H1 (cell line): ENCODE data around the gene TMEM39A. TPM values are rescaled to one million over a fixed set of nuclear protein-coding genes. Genes with fewer than 3 reads are reported as not detected.

Experiments
- CTCF ChIA-PET: fragments of 300-600 bp; sonication (Branson Sonifier 250); formaldehyde crosslinking; loops from one replicate; lab custom pipeline; 2021; ENCODE audit not compliant: partially characterized antibody; lab: Charles Lee
- POLR2A ChIA-PET: fragments of 300-600 bp; sonication (Branson Sonifier 250); formaldehyde crosslinking; loops from one replicate; lab custom pipeline; 2021; ENCODE audit warnings: inconsistent platforms; ENCODE audit not compliant: partially characterized antibody; lab: Charles Lee
- DNase-seq, 2 experiments: peaks; one replicate each; pipeline versions ENCODE4 v3.0.0 to v3.0.0-alpha.2; 2010 to 2022; ENCODE audit warnings: low spot score in 2 of 2, low read depth in 1 of 2, mixed read lengths in 1 of 2
- FAIRE-seq: peaks from 2 replicates; lab custom pipeline; 2011; peaks lifted over from hg19 to GRCh38; lab: Jason Lieb, UNC
- H2AFZ ChIP-seq: 2 replicates; pipeline ENCODE4 v1.8.1; 2012; ENCODE audit warnings: low read length, inconsistent platforms
- H2AK5ac ChIP-seq: 2 replicates; pipeline ENCODE4 v1.6.1; 2013; ENCODE audit warnings: low read depth, low read length
- H2BK120ac ChIP-seq: replicated peaks from 2 replicates; pipeline ENCODE3; 2013; ENCODE audit warnings: low read depth, low read length, inconsistent platforms
- H2BK12ac ChIP-seq: 2 replicates; pipeline ENCODE4 v1.6.1; 2013; ENCODE audit warnings: low read depth, low read length
- H2BK15ac ChIP-seq: 2 replicates; pipeline ENCODE4 v1.6.1; 2013; ENCODE audit warnings: low read length
- H2BK20ac ChIP-seq: 2 replicates; pipeline ENCODE4 v1.6.1; 2013; ENCODE audit warnings: low read length
- H2BK5ac ChIP-seq: 2 replicates; pipeline ENCODE4 v1.6.1; 2013; ENCODE audit warnings: low read depth, low read length
- H3K14ac ChIP-seq: 2 replicates; pipeline ENCODE4 v1.6.1; 2013; ENCODE audit warnings: inconsistent platforms; ENCODE audit not compliant: insufficient read length
- H3K18ac ChIP-seq: 2 replicates; pipeline ENCODE4 v1.6.1; 2013; ENCODE audit warnings: low read length; ENCODE audit errors: extremely low read depth
- H3K23ac ChIP-seq: 2 replicates; pipeline ENCODE4 v1.6.1; 2013; ENCODE audit warnings: inconsistent platforms; ENCODE audit not compliant: insufficient read length
- H3K23me2 ChIP-seq: 2 replicates; pipeline ENCODE4 v1.6.1; 2013; ENCODE audit warnings: low read depth, low read length
- H3K27ac ChIP-seq: 2 replicates; pipeline ENCODE4 v1.6.1; 2011; ENCODE audit warnings: low read depth, low read length, inconsistent platforms
- H3K27me3 ChIP-seq, 4 experiments: replicated peaks in 1 of 4; 1 replicate in 1 of 4; 2 replicates in 3 of 4; pipeline versions ENCODE4 v1.6.1 to v1.8.1; 2011 to 2013; ENCODE audit warnings: low read length in 3 of 4, mild to moderate bottlenecking in 3 of 4, inconsistent platforms in 2 of 4, mixed read lengths in 2 of 4, moderate library complexity in 1 of 4; ENCODE audit not compliant: control insufficient read depth in 3 of 4, insufficient read depth in 3 of 4; ENCODE audit errors: extremely low read depth in 1 of 4
- H3K36me3 ChIP-seq, 4 experiments: 2 replicates each; pipeline versions ENCODE4 v1.6.1 to v1.8.1; 2011 to 2013; ENCODE audit warnings: mild to moderate bottlenecking in 4 of 4, low read length in 3 of 4, moderate library complexity in 2 of 4, control low read depth in 1 of 4, inconsistent platforms in 1 of 4; ENCODE audit not compliant: insufficient read depth in 4 of 4, control insufficient read depth in 2 of 4
- H3K4ac ChIP-seq: replicated peaks from 2 replicates; pipeline ENCODE3; 2013; ENCODE audit warnings: low read length, low read depth, mixed read lengths, inconsistent platforms; ENCODE audit not compliant: insufficient read length
- H3K4me1 ChIP-seq, 4 experiments: replicated peaks in 1 of 4; 1 replicate in 1 of 4; 2 replicates in 3 of 4; pipeline versions ENCODE4 v1.6.1 to v1.8.1; 2011 to 2013; ENCODE audit warnings: low read length in 3 of 4, inconsistent platforms in 2 of 4, mixed read lengths in 1 of 4; ENCODE audit not compliant: insufficient read depth in 4 of 4, control insufficient read depth in 3 of 4
- H3K4me2 ChIP-seq, 2 experiments: 2 replicates each; pipeline versions ENCODE4 v1.6.1 to v1.8.1; 2011 to 2013; ENCODE audit warnings: low read depth in 2 of 2, low read length in 2 of 2, control low read depth in 1 of 2, inconsistent platforms in 1 of 2, mild to moderate bottlenecking in 1 of 2; ENCODE audit not compliant: insufficient read depth in 1 of 2
- H3K4me3 ChIP-seq, 4 experiments: fragments of 200-600, 300-600 bp in 1 of 4; sonication (generic), shearing (Covaris generic), sonication (Bioruptor Twin) in 1 of 4; 2 replicates each; pipeline versions ENCODE4 v1.5.1 to v1.8.1; 2011 to 2016; ENCODE audit warnings: low read length in 4 of 4, low read depth in 3 of 4, control low read depth in 2 of 4, inconsistent platforms in 2 of 4, mild to moderate bottlenecking in 2 of 4, mixed read lengths in 1 of 4, moderate library complexity in 1 of 4; ENCODE audit not compliant: insufficient read depth in 2 of 4; ENCODE audit errors: extremely low read depth in 1 of 4
- H3K56ac ChIP-seq: replicated peaks from 2 replicates; pipeline ENCODE3; 2013; ENCODE audit warnings: low read depth, mild to moderate bottlenecking, mixed read lengths, low read length, inconsistent platforms; ENCODE audit not compliant: insufficient read length
- H3K79me1 ChIP-seq: 2 replicates; pipeline ENCODE4 v1.6.1; 2013; ENCODE audit warnings: low read depth, low read length, control low read depth
- H3K79me2 ChIP-seq, 2 experiments: 2 replicates each; pipeline versions ENCODE4 v1.6.1 to v1.8.1; 2012 to 2013; ENCODE audit warnings: low read length in 2 of 2, mild to moderate bottlenecking in 2 of 2, inconsistent platforms in 1 of 2; ENCODE audit not compliant: insufficient read depth in 2 of 2, control insufficient read depth in 1 of 2
- H3K9ac ChIP-seq, 4 experiments: replicated peaks in 1 of 4; 1 replicate in 1 of 4; 2 replicates in 3 of 4; pipeline versions ENCODE4 v1.6.1 to v1.8.1; 2011 to 2013; ENCODE audit warnings: low read depth in 3 of 4, low read length in 3 of 4, control low read depth in 2 of 4, mild to moderate bottlenecking in 2 of 4, moderate library complexity in 2 of 4, inconsistent platforms in 1 of 4; ENCODE audit errors: extremely low read depth in 1 of 4
- H3K9me3 ChIP-seq, 2 experiments: 2 replicates each; pipeline versions ENCODE4 v1.6.1 to v1.8.1; 2012 to 2013; ENCODE audit warnings: mild to moderate bottlenecking in 2 of 2, moderate library complexity in 2 of 2, control low read depth in 1 of 2, inconsistent platforms in 1 of 2, low read depth in 1 of 2, low read length in 1 of 2, mixed read lengths in 1 of 2; ENCODE audit not compliant: insufficient read depth in 2 of 2
- H4K20me1 ChIP-seq, 2 experiments: replicated peaks in 1 of 2; 2 replicates each; pipeline versions ENCODE3 to v1.8.1; 2011 to 2013; ENCODE audit warnings: inconsistent platforms in 2 of 2, low read length in 2 of 2, mild to moderate bottlenecking in 1 of 2; ENCODE audit not compliant: insufficient read depth in 2 of 2, control insufficient read depth in 1 of 2
- H4K5ac ChIP-seq: 2 replicates; pipeline ENCODE4 v1.6.1; 2013; ENCODE audit warnings: low read length, low read depth, mixed read lengths, inconsistent platforms; ENCODE audit not compliant: insufficient read length
- H4K8ac ChIP-seq: 2 replicates; pipeline ENCODE4 v1.8.0; 2013; ENCODE audit warnings: mild to moderate bottlenecking, moderate library complexity, low read length, inconsistent platforms; ENCODE audit not compliant: insufficient read depth; ENCODE audit errors: extremely low read depth
- H4K91ac ChIP-seq: replicated peaks from 2 replicates; pipeline ENCODE3; 2013; ENCODE audit warnings: low read length, mixed read lengths, inconsistent platforms; ENCODE audit not compliant: insufficient read length
- ASH2L ChIP-seq: fragments of 200-600, 300-600 bp; sonication (generic); IDR thresholded peaks from one replicate; pipeline ENCODE4 v1.7.1; 2017; ENCODE audit warnings: low read length
- EZH2 ChIP-seq: fragments of 200-600 bp; sonication (generic); IDR thresholded peaks from 2 replicates; pipeline ENCODE4 v1.7.1; 2012; ENCODE audit warnings: low read depth, mild to moderate bottlenecking, moderate library complexity, low read length, inconsistent platforms; ENCODE audit not compliant: severe bottlenecking
- GABPA ChIP-seq: IDR thresholded peaks from 2 replicates; pipeline ENCODE4 v1.6.1; 2011; ENCODE audit warnings: mild to moderate bottlenecking, low read length, moderate library complexity, borderline replicate concordance; ENCODE audit not compliant: insufficient read depth
- HDAC6 ChIP-seq: IDR thresholded peaks from one replicate; pipeline ENCODE4 v1.7.1; 2012; ENCODE audit warnings: low read depth, mild to moderate bottlenecking, inconsistent platforms, low read length, moderate library complexity
- KDM4A ChIP-seq: IDR thresholded peaks from one replicate; pipeline ENCODE4 v1.7.1; 2012; ENCODE audit warnings: low read depth, mild to moderate bottlenecking, moderate library complexity, low read length, inconsistent platforms; ENCODE audit not compliant: severe bottlenecking
- SIX5 ChIP-seq: IDR thresholded peaks from 2 replicates; pipeline ENCODE4 v1.6.1; 2011; ENCODE audit warnings: mild to moderate bottlenecking, low read depth, low read length
- SP4 ChIP-seq: IDR thresholded peaks from 2 replicates; pipeline ENCODE4 v1.6.1; 2012; ENCODE audit warnings: low read length, inconsistent platforms
- WGBS, 2 experiments: shearing (Covaris generic) in 1 of 2; methylation state at CpG; one replicate each; pipeline versions ENCODE4 v1.1.6 to v1.1.7; 2013 to 2015; ENCODE audit warnings: low lambda C conversion rate in 2 of 2, mixed read lengths in 2 of 2, inconsistent platforms in 1 of 2, low coverage in 1 of 2, missing lambda C conversion rate in 1 of 2; ENCODE audit not compliant: insufficient replicate concordance in 2 of 2, insufficient coverage in 1 of 2, insufficient read length in 1 of 2; ENCODE audit errors: extremely low coverage in 1 of 2, missing lambda C conversion rate in 1 of 2; 5-methylcytosine and 5-hydroxymethylcytosine counted together
- polyA plus RNA-seq, 7 experiments: library from polyadenylated mRNA; depleted of rRNA in 3 of 7; stranded (reverse) in 5 of 7; unstranded in 2 of 7; fragments of >200 nt in 5 of 7; fragments of 200-250 nt in 2 of 7; gene quantifications; 1 replicate in 5 of 7; 2 replicates in 1 of 7; 4 replicates in 1 of 7; pipeline versions ENCODE4 v1.2.1 to v1.2.3, GENCODE V29; 2011 to 2013; ENCODE audit warnings: missing spikeins in 2 of 7, mixed read lengths in 2 of 7
- total RNA-seq: library from RNA; stranded (reverse); fragmentation: NEBNext Ultra II Directional; extraction: Animal tissue kit (Norgen Biotek cat#: 25700); gene quantifications from 2 replicates; pipeline ENCODE4 v1.2.1, GENCODE V29; 2021
- TF ChIP-seq, protein P1 (sequence below): IDR thresholded peaks from 2 replicates; pipeline ENCODE4 v1.6.1; 2012; ENCODE audit warnings: inconsistent platforms
- TF ChIP-seq, protein P2 (sequence below): IDR thresholded peaks from 2 replicates; pipeline ENCODE4 v1.6.1; 2012; ENCODE audit warnings: low read length, inconsistent platforms

Gene TMEM39A
- total and polyA plus RNA-seq, 2 of the 8 experiments (the other 6 are each of a cell fraction or from before 2014, with no cell fraction given): 26.8 to 36.1 TPM

DNA sequence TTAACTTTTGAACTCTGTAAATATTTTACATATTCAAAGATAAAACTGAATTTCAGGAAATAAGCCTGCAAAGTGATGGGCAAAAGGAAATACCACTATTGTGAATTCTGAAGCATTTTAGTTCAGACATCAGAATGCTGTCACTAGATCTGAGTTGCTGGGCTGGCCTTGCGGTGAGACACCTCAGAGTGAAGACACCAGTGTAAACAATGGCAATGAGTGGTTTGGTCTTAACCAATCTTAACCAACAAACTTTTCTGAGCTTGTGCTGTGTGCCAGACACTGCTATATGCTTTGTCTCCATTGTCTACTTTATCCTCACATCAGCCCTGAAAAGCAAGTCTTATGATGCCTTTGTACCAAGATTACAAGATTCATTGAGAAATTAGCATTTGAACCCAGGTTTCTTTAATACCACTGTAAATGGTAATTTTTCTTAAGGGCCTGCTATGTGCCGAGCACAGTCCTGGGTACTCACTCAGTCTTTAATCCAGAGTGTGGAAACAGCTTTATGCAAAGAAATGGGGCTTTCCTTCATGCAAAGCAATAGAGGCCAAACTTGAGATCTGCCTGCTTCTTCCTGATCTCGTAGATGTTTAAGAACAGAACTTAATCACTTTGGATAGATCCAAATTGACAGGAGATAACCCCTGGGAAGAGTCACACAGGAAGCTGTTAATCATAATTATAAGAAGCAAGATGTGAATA is 55.0 kb downstream of the TMEM39A start:
- Histone ChIP-seq H3K9ac (no peak overlapping the region), H2BK20ac (no peak overlapping the region), H3K79me2 (no peaks in the 10 kb centered on the region), H3K56ac (no peak overlapping the region), H4K8ac (no peak overlapping the region), H2BK15ac (no peak overlapping the region), H3K4me3 (no peak overlapping the region), H2BK12ac (no peak overlapping the region), H2AFZ (no peak overlapping the region), H3K27ac (no peak overlapping the region), H3K9me3 (no peaks in the 10 kb centered on the region), H2AK5ac (no peak overlapping the region), H4K5ac (no peak overlapping the region), H3K4me2 (no peak overlapping the region), H3K18ac (no peak overlapping the region), H2BK5ac (no peak overlapping the region), H4K20me1 (no peaks in the 10 kb centered on the region), H3K27me3 (no peaks in the 10 kb centered on the region; a peak in 1 of 7 replicates), H3K36me3 (no peaks in the 10 kb centered on the region), H4K91ac (no peak overlapping the region), H3K4me1 (no peaks in the 10 kb centered on the region), H3K79me1 (no peaks in the 10 kb centered on the region), H3K14ac (no peak overlapping the region), H2BK120ac (no peak overlapping the region), H3K23ac (no peak overlapping the region), H3K4ac (no peak overlapping the region), H3K23me2 (no peaks in the 10 kb centered on the region)
- 93% methylated on average over 3 of the region's 3 CpGs; no CpG with 5 or more reads in 1 of the 2 experiments for WGBS, 2 experiments
- DNase-seq (no peak), FAIRE-seq (no peak)
- TF ChIP-seq GABPA: no peak
- no peak for TF ChIP-seq ASH2L
- no peak for TF ChIP-seq SP4
- no peak for TF ChIP-seq EZH2
- TF ChIP-seq HDAC6: no peak
- TF ChIP-seq, protein P1, sequence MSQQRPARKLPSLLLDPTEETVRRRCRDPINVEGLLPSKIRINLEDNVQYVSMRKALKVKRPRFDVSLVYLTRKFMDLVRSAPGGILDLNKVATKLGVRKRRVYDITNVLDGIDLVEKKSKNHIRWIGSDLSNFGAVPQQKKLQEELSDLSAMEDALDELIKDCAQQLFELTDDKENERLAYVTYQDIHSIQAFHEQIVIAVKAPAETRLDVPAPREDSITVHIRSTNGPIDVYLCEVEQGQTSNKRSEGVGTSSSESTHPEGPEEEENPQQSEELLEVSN: no peak
- TF ChIP-seq SIX5: no peak
- TF ChIP-seq, protein P2, sequence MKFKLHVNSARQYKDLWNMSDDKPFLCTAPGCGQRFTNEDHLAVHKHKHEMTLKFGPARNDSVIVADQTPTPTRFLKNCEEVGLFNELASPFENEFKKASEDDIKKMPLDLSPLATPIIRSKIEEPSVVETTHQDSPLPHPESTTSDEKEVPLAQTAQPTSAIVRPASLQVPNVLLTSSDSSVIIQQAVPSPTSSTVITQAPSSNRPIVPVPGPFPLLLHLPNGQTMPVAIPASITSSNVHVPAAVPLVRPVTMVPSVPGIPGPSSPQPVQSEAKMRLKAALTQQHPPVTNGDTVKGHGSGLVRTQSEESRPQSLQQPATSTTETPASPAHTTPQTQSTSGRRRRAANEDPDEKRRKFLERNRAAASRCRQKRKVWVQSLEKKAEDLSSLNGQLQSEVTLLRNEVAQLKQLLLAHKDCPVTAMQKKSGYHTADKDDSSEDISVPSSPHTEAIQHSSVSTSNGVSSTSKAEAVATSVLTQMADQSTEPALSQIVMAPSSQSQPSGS: no peak
- TF ChIP-seq KDM4A: no peak
- ChIA-PET CTCF (interaction anchor here (0.6 to 1.9 kb wide), 4 partner anchors 13 to 275 kb away, joined by 3 to 6 read pairs (median 3); no protein-coding TSS in a partner anchor), POLR2A (no interaction called here)
